GM19468 (cell line): ENCODE results near the gene LRBA.
"Not testable (repeated sequence)": the region's sequence is repeated elsewhere in the genome, so short reads cannot be mapped to it uniquely, and the experiment has no call there.

Experiments
- ATAC-seq: cut with Tn5 transposase; IDR thresholded peaks from one replicate; pipeline ENCODE4 v1.9.1; 2021; ENCODE audit warnings: mild to moderate bottlenecking, moderate library complexity, moderate number of reproducible peaks; ENCODE audit not compliant: unreplicated experiment; ENCODE audit errors: extremely low read depth

The LRBA gene

DNA sequence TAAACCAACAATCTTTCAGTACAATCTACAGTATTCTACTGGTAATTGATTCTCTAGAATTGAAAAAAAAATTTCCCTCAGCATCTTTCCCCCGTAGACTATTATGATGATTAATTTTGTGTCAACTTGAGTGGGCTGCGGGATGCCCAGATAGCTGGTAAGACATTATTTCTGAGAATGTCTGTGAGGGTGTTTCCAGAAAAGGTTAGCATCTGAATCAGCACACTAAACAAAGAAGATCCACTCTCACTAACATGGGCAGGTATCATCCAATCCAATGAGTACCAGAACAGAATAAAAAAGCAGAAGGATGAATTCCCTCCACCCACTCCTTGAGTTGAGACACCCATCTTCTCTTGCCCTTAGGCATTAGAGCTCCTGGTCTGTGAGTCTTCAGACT, 619.2 kb downstream of the LRBA start:
- ATAC-seq = no peak

DNA sequence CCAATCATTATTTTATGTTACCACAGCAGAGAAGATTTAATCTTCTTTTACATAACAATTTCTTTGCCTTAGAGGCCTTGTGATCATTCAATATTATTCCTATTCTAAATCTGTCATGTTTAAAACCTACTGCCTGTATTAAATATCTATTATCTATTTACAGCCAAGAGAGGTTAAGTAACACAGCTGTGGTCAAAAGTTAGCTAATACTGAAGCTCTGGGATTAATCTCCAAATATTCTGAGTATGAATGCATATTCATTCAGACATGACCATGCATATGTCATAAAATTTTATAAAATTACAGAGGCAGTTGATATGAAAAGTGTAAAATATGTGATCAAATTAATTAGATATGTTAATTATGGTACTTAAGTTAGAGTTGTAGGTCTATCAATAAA, 621.0 kb downstream of the LRBA start:
- no peak for ATAC-seq

DNA sequence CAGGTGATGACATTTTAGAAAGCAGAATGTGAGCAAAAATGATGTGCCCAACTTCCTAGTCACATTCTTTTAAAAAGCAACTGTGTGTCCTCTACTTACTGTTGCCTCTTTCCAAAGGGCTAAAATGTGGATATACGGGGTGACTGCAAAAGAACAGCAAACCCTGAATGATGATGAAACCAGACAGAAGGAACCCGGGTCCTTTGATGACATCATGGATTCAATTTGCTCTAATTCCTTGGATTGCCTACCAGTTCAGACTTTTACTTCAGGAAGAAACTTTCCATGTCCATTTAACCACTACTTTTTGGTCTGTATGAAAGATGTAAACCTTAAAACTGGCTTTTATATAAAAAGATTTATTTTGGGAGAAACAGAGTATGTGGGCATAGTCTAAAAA, 624.0 kb downstream of the LRBA start:
- ATAC-seq = no peak

DNA sequence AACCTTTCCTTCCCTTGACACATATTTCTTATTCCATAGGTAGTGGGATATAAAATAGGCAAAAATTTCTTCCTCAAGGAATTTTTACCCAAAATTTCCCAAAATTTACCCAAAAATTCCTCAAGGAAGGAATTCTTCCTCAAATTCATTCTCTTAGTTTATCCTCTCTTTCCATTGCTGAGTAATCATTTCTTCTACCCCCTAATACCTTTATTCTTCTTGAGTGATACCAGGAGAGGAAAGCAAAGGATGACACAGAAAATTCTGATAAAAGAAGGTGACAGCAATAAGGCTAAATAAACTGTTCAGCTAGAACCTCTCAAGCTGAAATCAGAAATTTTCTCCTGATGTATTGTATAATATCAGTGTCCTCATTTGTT, 624.6 kb downstream of the LRBA start:
- no peak for ATAC-seq

DNA sequence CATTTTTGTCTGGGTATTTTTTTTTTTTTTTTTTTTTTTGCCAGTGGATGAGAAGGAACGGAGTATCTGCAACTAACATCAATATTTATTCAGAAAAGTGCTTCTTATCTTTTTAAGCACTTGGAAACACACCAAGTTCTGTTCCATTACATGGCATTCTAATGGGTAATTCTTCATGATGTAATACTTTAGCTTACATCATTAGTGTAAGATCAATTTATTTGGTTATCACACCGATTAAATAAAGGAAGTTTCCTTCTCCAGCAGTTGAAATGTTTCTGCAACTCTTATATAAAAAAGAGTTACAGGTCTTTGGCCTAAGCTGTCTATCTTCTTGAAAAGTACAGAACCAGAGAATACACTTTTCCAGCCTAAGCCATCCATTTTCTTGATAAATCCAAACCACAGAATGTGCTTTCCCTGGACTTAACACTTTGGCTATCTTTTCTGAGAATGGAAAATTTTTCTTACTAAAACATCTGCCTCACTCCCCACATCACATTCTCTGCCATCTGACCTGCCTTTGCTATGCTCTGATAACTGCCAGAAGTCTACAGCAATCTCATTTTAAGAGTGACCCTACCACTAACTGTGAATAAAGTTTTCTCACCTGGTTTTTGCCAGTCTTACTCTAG, 625.1 kb downstream of the LRBA start:
- no peak for ATAC-seq

DNA sequence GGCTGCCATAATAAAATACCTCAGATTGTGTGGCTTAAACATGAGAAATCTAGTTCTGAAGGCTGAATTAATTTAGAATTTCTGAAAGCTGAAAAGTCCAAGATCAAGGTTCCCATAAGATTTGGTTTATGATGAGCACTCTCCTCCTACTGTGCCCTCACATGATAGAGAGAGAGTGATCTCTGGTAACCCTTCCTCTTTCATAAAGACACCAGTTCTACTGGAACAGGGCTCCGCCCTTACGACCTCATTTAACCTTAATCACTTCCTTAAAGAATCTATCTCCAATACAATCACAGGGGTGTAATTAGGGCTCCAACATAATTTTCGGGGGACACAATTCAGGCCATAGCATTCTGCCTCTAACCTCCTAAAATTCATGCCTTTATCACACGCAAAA, 627.1 kb downstream of the LRBA start:
- no peak for ATAC-seq

DNA sequence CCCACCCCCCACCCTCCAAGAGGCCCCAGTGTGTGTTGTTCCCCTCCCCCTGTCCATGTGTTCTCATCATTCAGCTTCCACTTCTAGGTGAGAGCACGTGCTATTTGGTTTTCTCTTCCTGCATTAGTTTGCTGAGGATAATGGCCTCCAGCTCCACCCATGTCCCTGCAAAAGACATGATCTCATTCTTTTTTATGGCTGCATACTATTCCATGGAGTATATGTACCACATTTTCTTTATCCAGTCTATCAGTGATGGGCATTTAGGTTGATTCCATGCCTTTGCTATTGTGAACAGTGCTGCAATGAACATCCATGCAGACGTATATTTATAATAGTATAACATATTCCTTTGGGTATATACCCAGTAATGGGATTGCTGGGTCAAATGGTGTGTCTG, 628.7 kb downstream of the LRBA start:
- ATAC-seq = not testable (repeated sequence)

DNA sequence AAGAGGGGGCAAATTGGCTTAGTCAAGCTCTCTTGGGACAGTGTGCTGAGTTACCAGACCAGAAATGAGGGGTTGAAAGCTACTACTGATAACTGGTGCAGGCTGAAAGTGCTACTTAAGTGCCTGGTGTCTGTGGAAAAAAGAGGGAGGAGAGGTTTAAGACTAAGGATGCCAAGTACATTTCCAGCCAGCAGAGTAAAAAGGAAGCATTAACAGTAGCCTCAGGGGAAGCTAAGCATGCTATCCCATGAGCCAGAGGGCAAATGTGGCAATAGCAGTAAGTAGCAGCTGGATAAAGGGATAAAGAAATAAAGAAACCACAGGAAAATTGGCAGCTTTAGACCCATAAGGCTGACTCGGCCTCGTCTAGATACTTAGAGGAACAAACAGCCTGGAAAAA, 629.5 kb downstream of the LRBA start:
- no peak for ATAC-seq

DNA sequence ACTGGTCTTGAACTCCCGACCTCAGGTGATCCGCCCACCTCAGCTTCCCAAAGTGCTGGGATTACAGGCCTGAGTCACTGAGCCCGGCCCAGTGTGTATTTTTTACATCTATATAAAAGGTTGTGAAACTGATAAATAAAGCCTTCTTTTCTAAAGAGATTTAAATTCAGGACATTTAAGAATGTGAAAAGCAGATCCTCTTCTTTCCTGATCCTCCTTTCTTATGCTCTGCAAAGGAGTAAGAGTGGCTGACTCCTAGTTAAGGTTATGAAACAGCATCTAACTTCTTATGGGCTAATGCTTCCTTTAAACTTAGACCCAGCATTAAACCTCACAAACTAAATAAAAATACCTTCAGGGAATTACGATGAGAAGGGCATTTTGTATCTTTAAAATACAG, 630.8 kb downstream of the LRBA start:
- ATAC-seq = no peak

DNA sequence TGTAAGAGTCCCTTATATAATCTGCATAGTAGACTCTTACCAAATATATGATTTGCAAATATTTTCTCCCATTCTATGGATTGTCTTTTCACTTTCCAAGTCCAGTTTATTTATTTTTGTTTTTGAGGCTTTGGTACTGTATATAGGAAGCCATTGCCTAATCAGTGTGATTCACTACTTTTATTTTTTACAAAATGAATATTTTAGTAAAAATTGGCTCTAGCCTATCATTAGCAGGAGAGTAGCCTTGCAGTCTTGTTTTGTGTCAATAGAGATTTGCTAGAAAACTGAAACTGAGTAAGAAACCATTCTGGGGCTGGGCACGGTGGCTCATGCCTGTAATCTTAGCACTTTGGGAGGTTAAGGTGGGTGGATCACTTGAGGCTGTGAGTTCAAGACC, 633.1 kb downstream of the LRBA start:
- ATAC-seq = no peak

DNA sequence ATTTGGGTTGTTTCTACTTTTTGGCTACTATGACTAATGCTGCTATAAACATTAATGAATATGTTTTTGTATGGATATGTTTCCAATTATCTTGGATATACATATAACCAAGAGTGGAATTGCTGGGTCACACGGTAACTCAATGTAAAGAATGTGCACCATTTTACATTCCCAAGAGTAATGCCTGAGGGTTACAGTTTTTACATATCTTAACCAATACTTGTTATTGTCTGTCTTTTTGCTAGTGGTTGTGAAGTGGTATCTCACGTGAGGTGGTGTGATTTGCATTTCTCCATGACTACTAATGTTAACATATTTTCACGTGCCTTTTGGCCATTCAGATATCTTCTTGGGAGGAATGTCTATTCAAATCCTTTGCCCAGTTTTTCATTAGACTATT, 633.5 kb downstream of the LRBA start:
- ATAC-seq = no peak

DNA sequence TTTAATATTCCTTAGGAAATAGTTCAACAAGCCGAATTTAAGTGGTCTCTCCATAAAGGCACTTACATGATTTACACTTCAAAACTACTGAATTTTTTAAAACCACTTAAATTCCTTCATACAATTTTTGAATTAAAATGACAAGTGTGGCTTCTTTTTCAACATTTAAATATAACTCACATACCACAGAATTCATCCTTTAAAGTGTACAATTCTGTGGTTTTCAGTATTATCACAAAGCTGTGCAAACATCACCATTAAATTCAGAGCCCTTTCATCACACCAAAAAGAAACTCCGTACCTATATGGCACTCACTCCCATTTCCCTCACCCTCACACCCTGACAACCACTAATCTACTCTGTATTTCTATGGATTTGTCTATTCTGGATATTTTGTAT, 634.0 kb downstream of the LRBA start:
- ATAC-seq = no peak

DNA sequence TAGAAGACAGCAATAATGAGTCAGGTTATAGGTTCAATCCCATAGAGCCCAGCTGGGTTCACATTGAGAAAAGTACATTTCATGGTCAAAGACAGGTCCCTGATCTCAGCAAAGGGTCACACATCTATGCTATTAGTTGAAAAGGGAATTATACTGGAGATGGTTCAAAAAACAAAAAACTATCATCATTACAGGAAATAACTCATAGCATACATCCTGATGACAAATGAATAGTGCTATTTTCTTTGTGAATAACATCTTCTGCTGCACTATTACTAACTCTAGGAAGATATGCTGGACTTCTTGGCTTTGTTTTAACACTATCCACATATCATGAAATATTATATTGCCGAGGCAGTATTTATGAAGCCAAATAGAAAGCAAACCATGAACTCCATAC, 635.6 kb downstream of the LRBA start:
- ATAC-seq = no peak

DNA sequence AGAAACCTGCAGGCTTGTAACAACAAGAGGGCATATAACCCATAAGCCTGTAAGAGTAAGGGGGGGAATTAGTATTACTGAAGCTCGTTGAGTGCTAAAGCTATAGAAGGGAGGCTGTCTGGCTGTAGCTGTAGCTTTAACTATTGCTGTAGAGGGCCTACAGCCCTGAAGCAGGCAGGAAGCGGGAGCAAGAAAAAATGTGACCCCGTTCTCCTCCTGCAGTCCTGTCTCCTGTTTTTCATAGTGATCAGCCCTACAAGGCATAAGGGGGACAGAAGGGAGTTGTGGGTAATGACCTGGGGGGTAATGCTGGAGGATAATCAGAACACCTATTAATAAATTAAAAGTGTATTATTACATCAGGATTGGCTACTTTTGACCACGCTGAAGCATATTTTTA, 640.1 kb downstream of the LRBA start:
- no peak for ATAC-seq

DNA sequence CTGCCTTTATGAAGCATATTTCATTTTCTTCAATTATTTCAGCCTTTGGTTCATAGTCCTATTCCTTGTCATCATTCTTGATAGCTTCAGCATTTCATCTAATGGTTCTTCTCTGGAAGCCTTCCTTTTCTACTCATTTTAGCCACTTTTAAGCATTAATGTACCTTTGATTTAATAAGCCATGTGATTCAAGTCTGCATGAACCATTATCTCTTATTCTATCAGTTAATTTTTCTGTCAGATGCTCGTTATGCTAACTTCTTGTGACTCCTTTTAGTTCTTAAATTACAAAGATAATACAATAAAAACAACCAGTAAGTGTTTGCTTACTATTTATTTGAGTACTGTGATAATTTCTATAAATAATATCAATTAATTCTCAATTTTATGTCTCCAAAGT, 643.2 kb downstream of the LRBA start:
- no peak for ATAC-seq

DNA sequence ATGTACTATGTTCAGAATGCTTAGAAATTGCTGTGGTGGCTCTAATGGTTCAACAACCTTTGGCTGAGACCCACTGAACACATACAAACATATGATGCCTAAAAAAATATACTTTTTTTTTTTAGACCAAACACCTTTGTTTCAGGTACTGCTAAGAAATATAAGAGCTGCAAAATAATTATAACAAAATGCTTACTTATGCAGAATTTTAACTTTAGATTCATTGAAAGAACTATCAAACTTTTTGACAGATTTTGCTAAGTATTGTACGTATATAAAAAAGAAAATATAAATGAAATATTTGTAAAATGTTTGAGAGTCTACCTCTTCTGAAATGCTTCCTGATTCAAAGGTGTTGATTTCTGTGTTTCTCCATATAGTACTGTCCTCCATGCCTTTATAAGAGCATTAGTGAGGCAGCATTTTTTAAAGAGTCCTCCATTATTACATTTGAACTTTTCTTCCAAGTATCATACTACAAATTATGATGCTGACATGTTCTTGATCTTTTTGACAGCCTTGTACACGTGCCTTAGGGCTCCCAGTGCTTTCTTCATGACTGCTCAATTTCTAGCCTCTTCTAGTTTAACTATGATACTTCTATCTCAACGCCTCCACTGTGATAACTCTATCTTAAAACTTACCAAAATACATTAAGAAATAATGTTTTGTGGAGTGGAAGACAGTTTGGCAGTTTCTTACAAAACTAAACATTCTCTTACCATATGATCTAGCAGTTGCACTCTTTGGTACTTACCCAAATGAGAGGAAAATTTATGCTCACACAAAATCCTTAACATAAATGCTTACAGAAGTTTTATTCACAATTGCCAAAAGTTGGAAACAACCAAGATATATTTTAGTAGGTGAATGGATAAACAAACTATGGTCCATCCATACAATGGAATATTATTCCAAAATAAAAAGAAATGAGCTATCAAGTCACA, 645.4 kb downstream of the LRBA start:
- ATAC-seq = no peak

DNA sequence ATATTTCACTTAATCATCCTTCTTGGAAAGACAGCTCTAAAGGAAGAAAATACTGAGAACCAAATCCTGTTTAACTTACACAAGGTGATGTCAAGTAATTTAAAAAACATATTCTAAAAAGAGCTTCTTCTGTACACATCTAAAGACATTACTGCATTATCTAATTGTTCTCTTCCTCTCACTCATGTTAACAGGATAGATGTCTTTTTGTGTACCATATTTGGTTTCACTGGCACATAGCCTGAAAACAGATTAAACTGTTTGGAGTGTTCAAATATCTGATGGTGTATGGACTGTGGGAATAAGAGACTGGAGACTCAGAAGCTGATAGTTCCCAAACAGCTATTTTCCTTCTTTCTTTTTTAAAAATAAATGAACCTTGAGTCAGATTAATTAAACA, 646.4 kb downstream of the LRBA start:
- no peak for ATAC-seq

DNA sequence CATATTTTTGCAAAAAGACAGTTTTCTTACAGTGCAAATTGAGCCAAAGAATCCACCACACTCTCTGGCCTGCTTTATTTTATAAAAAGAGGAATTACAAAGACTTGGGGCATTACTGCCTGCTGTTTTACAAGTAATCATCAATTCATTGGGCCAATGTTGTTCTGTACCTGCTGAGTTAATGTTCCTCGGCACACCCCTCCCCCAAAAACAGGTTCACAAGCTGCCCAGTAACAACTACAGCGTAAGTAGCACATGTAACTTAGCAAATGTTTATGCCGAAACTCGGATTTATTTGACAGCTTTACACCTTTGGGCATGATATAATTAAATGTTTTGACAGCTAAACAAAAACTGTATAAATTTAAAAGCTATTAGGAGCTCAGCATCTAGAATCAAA, 647.8 kb downstream of the LRBA start:
- ATAC-seq = no peak

DNA sequence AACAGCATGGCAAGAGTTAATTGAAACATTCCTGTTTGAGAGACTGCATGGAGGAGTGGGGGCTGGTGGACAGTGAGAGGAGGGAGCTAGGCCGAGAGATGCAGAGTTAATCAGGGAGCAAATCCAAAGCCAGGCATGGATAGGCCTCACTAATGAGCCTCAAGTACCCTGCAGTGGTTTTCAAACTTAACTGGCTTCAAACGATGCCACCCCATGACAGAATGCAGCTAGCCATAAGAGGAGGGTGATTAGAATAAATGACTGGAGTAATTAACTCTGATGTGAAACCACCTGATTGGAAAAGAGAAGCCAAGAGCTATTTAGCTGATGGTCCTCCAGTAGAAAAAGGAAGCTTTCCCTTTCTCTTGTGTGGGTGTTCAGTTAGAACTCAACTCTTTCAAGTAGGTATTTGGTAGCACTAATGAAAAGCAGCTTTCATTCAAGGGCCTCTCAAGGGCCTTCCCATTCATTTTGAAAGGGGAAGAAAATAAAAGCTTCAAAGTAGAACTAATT, 648.5 kb downstream of the LRBA start:
- no peak for ATAC-seq

DNA sequence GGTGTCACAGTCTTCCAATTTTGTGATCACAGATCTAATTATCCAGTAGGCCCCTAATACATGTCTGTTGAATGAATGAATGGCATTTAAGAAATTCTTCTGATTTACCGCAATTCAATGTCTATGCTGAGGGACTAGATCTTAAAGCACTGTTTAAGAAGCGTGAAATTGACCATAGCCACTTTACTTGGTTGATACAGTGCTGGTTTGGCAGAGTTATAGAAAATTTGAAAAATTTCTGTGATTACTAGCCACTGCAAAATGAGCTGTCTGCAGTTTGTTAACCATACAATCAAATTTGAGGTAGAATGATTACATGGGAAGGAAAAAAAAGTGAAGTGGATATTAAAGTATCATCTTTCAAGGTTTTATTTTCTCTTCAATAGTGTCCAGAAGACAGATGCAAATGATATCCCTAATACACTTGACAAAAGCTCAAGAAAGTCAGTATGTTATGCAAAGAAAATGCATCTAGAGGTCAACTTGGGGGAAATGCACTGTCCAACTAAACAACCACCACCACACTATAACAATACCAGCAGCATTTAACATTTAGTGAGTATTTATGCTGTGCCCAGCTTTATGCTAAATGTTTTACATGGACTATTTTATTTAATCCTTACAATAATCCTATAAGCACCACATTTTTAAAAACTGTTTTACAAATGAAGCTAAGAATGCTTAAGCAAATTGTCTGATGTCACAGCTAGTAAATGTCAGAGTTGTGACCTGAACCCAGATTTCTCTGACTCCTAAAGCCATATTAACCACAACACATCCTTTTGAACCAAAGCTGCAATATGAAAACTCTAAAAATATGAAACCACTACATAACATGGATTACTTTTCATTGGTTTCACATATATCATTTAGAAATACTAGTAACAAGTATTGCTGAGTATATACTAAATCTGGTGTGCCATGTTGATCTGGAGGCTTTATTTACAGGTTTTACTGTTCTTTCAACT, 651.1 kb downstream of the LRBA start:
- no peak for ATAC-seq

DNA sequence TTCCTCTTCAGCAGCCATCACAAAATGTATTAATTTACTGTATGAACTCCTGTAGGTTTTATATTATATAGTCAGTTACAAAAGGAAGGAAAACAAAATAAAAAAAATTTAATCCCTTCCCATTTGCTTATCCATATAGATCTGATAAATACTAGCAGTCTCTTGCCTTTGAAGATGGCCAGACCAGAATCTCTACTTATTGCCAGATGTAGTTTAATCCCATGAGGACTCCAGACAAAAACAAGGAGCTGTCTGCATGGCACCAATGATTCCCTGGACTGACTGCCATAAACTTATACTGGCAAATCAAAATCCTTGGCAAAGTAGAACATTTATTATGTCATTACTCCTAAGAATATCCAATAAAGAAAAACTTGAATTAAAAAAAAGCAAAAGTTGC, 656.4 kb downstream of the LRBA start:
- no peak for ATAC-seq
